Esophagus muscularis mucosa (tissue), 4 donors: Measurements from ENCODE around the gene LYZL1. TPM values are rescaled to one million over a fixed set of nuclear protein-coding genes. Genes with fewer than 3 reads are reported as not detected.

ENCODE experiments used
- DNase-seq: peaks from one replicate; pipeline ENCODE4 v3.0.0-alpha.2; 2017; ENCODE audit errors: extremely low spot score
- H3K27ac ChIP-seq, 4 donors: fragments of 200-600 bp; sonication (generic); replicated peaks in 1 of 4; 1 replicate in 3 of 4; 2 replicates in 1 of 4; pipeline ENCODE4 v1.5.1; 2016 to 2019; ENCODE audit warnings: mild to moderate bottlenecking in 1 of 4
- H3K27me3 ChIP-seq, 4 donors: fragments of 200-600 bp; sonication (generic); one replicate each; pipeline versions ENCODE4 v1.5.1 to v1.6.0; 2016 to 2019
- H3K36me3 ChIP-seq, 4 donors: fragments of 200-600 bp; sonication (generic); one replicate each; pipeline ENCODE4 v1.5.1; 2016 to 2019
- H3K4me1 ChIP-seq, 4 donors: fragments of 200-600 bp; sonication (generic); one replicate each; pipeline ENCODE4 v1.5.1; 2016 to 2019
- H3K4me3 ChIP-seq, 4 donors: fragments of 200-600 bp; sonication (generic); 1 replicate in 2 of 4; 2 replicates in 2 of 4; pipeline ENCODE4 v1.5.1; 2016 to 2019; ENCODE audit warnings: mild to moderate bottlenecking in 4 of 4, moderate library complexity in 1 of 4
- H3K9me3 ChIP-seq, 4 donors: fragments of 200-600 bp; sonication (generic); 1 replicate in 3 of 4; 2 replicates in 1 of 4; pipeline ENCODE4 v1.5.1; 2016 to 2019
- CTCF ChIP-seq, 3 experiments: fragments of 200-600 bp in 2 of 3; fragments of 450-650 bp in 1 of 3; sonication (generic) in 2 of 3; IDR thresholded peaks; one replicate each; pipeline ENCODE4 v1.5.1; 2017 to 2019; ENCODE audit warnings: antibody characterized with exemption in 3 of 3, mild to moderate bottlenecking in 2 of 3, moderate library complexity in 1 of 3
- EP300 ChIP-seq: sonication (generic); formaldehyde crosslinking; IDR thresholded peaks from one replicate; pipeline ENCODE4 v1.6.1; 2017; ENCODE audit warnings: antibody characterized with exemption
- POLR2A ChIP-seq: fragments of 450-650 bp; IDR thresholded peaks from one replicate; pipeline ENCODE4 v1.6.1; 2017; ENCODE audit warnings: antibody characterized with exemption, moderate library complexity, mild to moderate bottlenecking, low read depth
- POLR2AphosphoS5 ChIP-seq, 2 donors: sonication (generic); formaldehyde crosslinking; IDR thresholded peaks; one replicate each; pipeline ENCODE4 v1.6.1; 2017; ENCODE audit warnings: antibody characterized with exemption in 2 of 2
- whole genome bisulfite sequencing: methylation state at CpG from one replicate; pipeline ENCODE4 v1.1.5; 2018; 5-methylcytosine and 5-hydroxymethylcytosine counted together
- intact Hi-C: fragments of 100-400 bp; cut with DNase I; formaldehyde crosslinking; loops from one replicate; pipeline ENCODE4 v1.15.1; 2023
- total RNA-seq, 4 donors: library from RNA; depleted of rRNA; stranded (reverse); fragments of >200 nt; gene quantifications; one replicate each; pipeline versions ENCODE4 v1.1.0 to v1.2.1, GENCODE V29; 2016

Gene LYZL1
- total RNA-seq, 4 donors from 2014 or later: not detected

- intact Hi-C loops: no loop called here
- TF ChIP-seq EP300 (no peak), POLR2A (no peak), POLR2AphosphoS5 (IDR thresholded peaks at IDR 0.05) (no peak), CTCF (IDR thresholded peaks at IDR 0.05) (no peak)
- no peak overlapping the region for H3K4me3 ChIP-seq
- WGBS: 91% methylated on average over 11 of the region's 11 CpGs
- H3K27ac ChIP-seq: no peak overlapping the region
- H3K36me3 ChIP-seq: no peaks in the 10 kb centered on the region
- H3K27me3 ChIP-seq: no peaks in the 10 kb centered on the region
- no peaks in the 10 kb centered on the region for H3K9me3 ChIP-seq
- H3K4me1 ChIP-seq: peaks cover 7 to 28% (median 26%) of the 10 kb centered on the region in 4 donors
- DNase-seq: no peak
These were observed 35.5 kb downstream of the LYZL1 start for GRCh38 chr10:29324220-29324841.

GRCh38 chr10:29326299-29326698 is 37.4 kb downstream of the LYZL1 start:
- Histone ChIP-seq H3K27ac (no peak overlapping the region), H3K9me3 (no peaks in the 10 kb centered on the region), H3K4me1 (peaks cover 7 to 44% (median 29%) of the 10 kb centered on the region in 4 donors), H3K36me3 (no peaks in the 10 kb centered on the region), H3K4me3 (no peak overlapping the region), H3K27me3 (no peaks in the 10 kb centered on the region)
- 95% methylated on average over 2 of the region's 2 CpGs for WGBS
- intact Hi-C loops: no loop called here
- no peak for DNase-seq
- TF ChIP-seq POLR2AphosphoS5 (IDR thresholded peaks at IDR 0.05): no peak
- no peak for TF ChIP-seq EP300
- no peak for TF ChIP-seq CTCF (IDR thresholded peaks at IDR 0.05)
- no peak for TF ChIP-seq POLR2A

- Histone ChIP-seq H3K9me3 (no peaks in the 10 kb centered on the region), H3K36me3 (no peaks in the 10 kb centered on the region), H3K27me3 (no peaks in the 10 kb centered on the region), H3K27ac (no peak overlapping the region), H3K4me1 (peaks cover 7 to 42% (median 28%) of the 10 kb centered on the region in 4 donors), H3K4me3 (no peak overlapping the region)
- intact Hi-C loops: no loop called here
- no peak for TF ChIP-seq POLR2A
- no peak for TF ChIP-seq EP300
- no peak for DNase-seq
- 86% methylated on average over 10 of the region's 10 CpGs for WGBS
These were observed 38.2 kb downstream of the LYZL1 start for GRCh38 chr10:29326886-29327745.

GRCh38 chr10:29327746-29328102 is 38.9 kb downstream of the LYZL1 start:
- no peak for DNase-seq
- no peaks in the 10 kb centered on the region for H3K27me3 ChIP-seq
- TF ChIP-seq CTCF (IDR thresholded peaks at IDR 0.05) (no peak), POLR2AphosphoS5 (IDR thresholded peaks at IDR 0.05) (no peak), POLR2A (no peak), EP300 (no peak)
- WGBS: 96% methylated on average over 6 of the region's 6 CpGs
- no peaks in the 10 kb centered on the region for H3K9me3 ChIP-seq
- no peaks in the 10 kb centered on the region for H3K36me3 ChIP-seq
- H3K27ac ChIP-seq: no peak overlapping the region
- H3K4me3 ChIP-seq: no peak overlapping the region
- intact Hi-C loops: no loop called here
- H3K4me1 ChIP-seq: peaks cover 3 to 36% (median 21%) of the 10 kb centered on the region in 4 donors

GRCh38 chr10:29328983-29329382 is 40.1 kb downstream of the LYZL1 start:
- DNase-seq: no peak
- no peaks in the 10 kb centered on the region for H3K9me3 ChIP-seq
- WGBS: 23% methylated on average over 3 of the region's 3 CpGs
- H3K36me3 ChIP-seq: no peaks in the 10 kb centered on the region
- TF ChIP-seq POLR2AphosphoS5 (IDR thresholded peaks at IDR 0.05) (peak; percentile 38 to 42), POLR2A (no peak)
- H3K27me3 ChIP-seq: no peaks in the 10 kb centered on the region
- peak overlapping the region in 3 of 4 donors; percentile 5 to 56 (median 49) for H3K27ac ChIP-seq
- no peak overlapping the region for H3K4me3 ChIP-seq
- H3K4me1 ChIP-seq: peaks cover 0 to 27% (median 12%) of the 10 kb centered on the region in 4 donors
- intact Hi-C loops: no loop called here
